Stimulated activated CD8-positive, alpha-beta memory T cell treated with anti-CD3 and anti-CD28 coated beads, Interleukin-15, amount 100 ng/mL, for 1 hour (primary cell): ENCODE measurements around the gene CFAP99.
"Not testable (repeated sequence)": the region's sequence is repeated elsewhere in the genome, so short reads cannot be mapped to it uniquely, and the experiment has no call there.

Experiments used
- DNase-seq: peaks from one replicate; pipeline ENCODE4 v3.0.0-alpha.2; 2020; ENCODE audit warnings: low read depth

The CFAP99 gene

GRCh38 chr4:2446656-2447564 is 28.2 kb downstream of the CFAP99 start:
- DNase-seq, result no peak

GRCh38 chr4:2448589-2448988 is 29.8 kb downstream of the CFAP99 start:
- no peak for DNase-seq

GRCh38 chr4:2449051-2449450 is 30.3 kb downstream of the CFAP99 start:
- DNase-seq, result no peak

DNA sequence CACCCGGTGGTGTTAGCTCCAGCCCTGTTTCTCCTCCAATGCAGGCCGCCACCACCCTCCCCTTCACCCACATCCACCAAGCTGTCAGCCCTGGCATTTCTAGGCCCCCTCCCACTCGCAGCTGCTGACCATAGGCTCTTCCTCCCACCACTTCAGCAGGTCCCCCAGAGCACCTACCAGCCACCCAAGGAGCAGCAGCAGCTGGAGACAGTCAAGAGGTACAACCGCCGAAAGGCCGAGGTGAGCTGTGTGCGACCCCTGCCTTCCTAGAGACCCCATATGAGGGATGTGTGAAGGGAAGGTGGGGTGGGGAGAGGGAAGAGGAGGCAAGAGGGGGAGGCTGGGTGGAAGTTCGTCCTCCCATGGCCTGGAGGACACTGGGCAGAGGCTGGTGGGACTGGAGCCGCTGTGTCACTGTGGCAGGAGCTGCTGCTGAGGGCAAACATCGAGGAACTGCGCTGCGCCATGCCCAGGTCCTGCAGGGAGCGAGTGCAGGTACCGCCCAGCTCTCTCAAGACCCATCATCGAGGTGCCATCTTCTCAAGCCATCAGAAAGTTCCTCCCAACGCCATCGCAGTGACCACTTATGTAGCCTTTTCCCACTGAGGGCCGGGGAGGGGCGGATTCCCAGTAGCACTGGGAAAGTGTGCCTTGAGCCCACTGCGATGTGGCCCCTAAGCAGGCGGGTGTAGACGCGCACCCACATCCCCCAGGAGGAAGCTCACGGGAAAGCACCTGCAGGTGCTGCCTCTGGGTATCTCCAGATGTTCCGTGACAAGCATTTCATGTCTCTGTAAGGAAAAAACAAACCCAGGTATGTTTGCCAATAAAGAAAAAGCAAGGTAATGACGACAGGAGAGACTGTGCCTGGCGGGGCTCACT is 31.0 kb downstream of the CFAP99 start:
- DNase-seq, result no peak

DNA sequence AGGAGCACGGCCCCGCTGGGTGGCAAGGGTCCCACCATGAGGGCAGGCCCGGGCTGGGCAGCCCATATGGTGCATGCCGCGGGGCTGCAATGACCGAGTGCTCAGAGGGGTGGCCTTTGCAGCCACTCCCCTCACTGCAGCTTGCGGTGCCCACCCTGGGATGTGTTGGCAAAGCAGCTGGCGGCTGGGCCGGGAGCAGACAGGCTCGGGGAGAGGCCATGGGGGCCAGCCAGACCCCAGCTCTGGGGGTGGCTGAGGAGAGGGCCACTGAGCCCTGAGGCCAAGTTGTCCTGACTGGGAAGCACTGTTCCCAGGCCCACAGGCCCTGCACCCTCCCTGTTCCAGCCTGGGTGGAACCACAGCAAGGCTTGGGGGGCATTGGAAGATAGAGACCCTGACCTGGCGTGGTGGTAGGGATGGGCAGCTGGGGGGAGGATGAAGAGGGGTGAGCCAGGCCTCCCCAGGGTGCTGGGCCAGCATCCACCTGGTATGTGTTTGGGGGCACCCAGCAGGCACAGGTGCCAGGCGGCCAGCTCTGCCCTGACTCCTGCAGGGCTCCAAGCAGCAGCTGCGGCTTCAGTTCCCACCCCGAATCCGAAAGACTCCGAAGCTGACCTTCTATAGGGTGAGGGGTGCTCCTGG is 31.8 kb downstream of the CFAP99 start:
- DNase-seq, result no peak

GRCh38 chr4:2451036-2451520 is 32.3 kb downstream of the CFAP99 start:
- no peak for DNase-seq

GRCh38 chr4:2451821-2452785 is 33.3 kb downstream of the CFAP99 start:
- DNase-seq, result no peak

DNA sequence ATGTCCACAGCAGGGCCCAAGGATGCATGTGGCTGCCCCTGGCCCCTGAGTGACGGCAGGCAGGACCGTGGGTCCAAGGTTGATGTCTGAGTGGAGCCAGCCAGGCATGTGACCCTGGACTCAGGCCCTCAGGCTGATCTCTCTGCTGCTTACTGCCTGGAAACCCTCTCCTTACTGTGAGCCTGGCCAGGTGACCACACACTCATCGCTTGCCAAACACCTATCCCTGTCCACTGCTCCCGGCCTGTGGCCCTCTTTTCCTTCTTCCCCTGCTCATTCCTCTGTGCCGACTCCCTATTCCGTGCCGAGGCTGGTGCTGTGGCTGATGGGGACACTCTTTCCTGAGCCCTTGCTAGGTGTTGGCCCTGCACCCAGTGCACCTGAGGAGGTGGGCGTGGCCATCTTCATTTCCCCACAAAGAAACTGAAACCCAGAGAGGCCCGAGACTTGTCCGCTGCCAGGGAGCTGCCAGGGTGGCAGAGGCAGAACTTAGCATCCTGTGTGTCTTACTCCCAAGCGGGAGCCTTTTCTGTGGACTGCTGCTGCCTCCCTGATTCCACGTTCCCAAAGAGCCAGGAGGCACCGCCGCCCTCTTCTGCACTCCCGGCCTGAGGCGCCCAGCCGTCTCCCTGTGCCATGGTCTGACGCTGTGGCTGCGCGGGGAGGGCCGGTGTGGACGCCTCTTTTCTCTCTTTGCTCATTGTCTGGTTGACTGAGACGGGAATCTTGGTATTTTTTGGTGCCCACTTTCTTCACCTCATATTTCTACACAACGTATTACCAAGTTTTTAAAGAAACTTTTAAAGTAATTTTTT is 38.9 kb downstream of the CFAP99 start:
- no peak for DNase-seq

DNA sequence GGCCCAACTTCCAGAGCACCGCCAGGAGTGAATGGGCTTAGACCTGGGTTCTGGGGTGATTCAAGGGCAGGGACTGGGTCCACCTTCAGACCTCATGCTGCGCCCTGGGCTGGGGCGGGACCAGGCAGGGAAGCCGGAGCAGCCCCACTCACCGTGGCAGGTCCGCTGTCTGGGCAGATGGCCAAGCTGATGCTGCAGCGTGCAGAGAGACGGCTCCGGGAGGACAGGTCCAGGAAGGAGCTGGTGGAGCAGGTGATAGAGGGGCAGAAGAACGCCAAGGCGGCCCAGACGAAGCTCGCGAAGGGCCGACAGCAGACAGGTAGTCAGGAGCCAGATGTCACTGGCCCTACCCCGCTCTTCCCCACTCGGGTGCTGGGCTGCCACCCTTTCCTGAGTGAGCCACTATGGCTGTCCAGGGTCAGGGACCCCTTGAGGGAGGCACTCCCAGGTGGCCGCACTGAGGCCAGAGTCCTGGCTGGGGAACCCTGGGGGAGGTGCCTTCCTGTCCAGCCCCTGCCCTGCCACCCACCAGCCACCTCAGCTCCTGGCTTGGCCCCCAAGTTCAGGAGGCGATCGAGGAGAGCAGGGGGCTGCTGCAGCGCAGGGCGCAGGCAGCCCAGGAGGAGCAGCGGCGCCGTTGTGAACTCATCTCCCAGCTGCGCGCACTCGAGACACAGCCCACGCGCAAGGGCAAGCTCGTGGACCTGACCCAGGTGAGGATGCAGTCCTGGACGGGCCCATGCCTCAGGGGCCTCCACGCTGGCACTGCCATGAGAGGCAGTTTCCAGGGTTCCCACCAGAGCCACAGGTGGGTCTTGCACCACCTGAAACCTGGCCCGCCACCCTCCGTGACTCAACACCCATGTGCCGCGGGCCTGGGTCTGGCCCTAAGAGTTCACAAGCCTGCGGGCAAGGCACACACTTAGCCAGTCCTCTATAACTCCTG is 40.1 kb downstream of the CFAP99 start:
- DNase-seq, result no peak

GRCh38 chr4:2459589-2460349 is 41.0 kb downstream of the CFAP99 start:
- no peak for DNase-seq

- DNase-seq, result no peak
These were observed 42.6 kb downstream of the CFAP99 start for GRCh38 chr4:2461246-2461960.

GRCh38 chr4:2462218-2462991 is 43.6 kb downstream of the CFAP99 start:
- no peak for DNase-seq

DNA sequence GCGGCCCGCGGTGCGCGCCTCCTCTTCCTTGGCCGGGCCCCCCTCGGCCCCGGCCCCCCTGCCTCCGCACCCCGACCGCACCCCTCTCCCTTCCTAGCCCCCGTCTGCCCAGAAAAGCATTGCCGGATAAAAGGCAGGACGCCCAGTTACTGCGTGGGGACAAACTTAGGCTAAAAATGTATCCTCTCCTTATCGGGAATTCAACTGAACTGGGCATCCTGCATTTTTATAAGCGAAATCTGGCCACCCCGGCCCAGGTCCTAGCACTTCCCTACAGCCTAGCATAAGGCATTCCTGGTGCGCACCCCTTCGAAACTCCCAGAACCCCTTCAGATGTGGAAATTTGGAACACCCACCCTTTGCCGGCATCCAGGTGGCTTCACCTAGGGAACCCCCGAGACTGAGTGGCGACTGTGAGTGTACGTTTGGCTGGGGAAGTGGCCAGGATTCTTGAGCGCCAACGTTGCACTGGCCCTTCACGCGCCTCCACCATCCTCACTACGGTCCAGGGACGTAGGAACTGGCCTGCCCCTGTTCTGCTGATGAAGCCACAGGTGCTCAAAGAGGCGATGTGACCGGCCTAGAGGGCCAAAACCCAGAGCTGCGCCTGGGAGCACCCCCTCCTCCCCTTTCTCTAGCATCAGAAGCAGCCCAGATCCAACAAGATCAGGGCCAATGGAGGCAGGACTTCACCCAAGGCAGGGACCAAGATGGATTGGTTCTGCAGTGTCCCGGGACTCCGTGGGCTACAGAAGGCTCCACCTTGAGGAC is 44.4 kb downstream of the CFAP99 start:
- no peak for DNase-seq

GRCh38 chr4:2465032-2465431 is 46.3 kb downstream of the CFAP99 start:
- no peak for DNase-seq

- DNase-seq, result not testable (repeated sequence)
These were observed 46.8 kb downstream of the CFAP99 start for GRCh38 chr4:2465544-2465943.
